Measurements from ENCODE around the gene MACROD2. TPM values are rescaled to one million over a fixed set of nuclear protein-coding genes. Genes with fewer than 3 reads are reported as not detected.

Gene MACROD2
- polyA plus RNA-seq, 2 of the 4 experiments (the other 2 are of a cell fraction), result 0.96 to 1.3 TPM

DNA sequence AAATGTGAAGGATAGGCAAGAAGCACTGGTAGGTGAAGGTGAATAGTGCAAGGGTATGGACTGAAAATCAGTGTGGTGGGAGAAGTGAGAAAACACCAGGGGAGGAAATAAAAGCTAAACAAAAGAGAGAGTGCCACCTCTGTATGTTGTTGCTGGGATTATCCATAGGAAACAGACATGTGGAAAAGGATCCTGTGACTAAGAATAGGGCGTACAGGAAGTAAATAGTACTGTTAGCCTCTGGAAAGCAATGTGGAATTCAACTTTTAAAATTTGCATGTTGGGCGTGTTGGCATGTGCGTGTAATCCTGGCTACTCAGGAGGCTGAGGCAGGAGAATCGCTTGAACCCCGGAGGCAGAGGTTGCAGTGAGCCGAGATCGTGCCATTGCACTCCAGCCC lies 1916.3 kb downstream of the MACROD2 start:
- no peak overlapping the region for H3K27ac ChIP-seq
- whole genome bisulfite sequencing (ENCODE audit: missing lambda C conversion rate), result 16% methylated on average over 7 of the region's 7 CpGs
- CTCF ChIA-PET, result interaction anchor here (1.7 kb wide), 1 partner anchor 1577 kb away, joined by 3 read pairs; no protein-coding TSS in a partner anchor
- ATAC-seq (no peak), DNase-seq (ENCODE audit: low read depth in 1 of 2, low spot score in 1 of 2) (no peak), FAIRE-seq (no peak)
- TF ChIP-seq GATA3 (IDR thresholded peaks at IDR 0.05; ENCODE audit: borderline replicate concordance), result no peak
- no peak for TF ChIP-seq EHF (CRISPR knock-in tag; IDR thresholded peaks at IDR 0.05)
- TF ChIP-seq KDM1A (IDR thresholded peaks at IDR 0.05; ENCODE audit: low read depth), result no peak
- 0 out of 3 replicates have a peak, but pooled peaks cover 4% of the 10 kb centered on the region for H3K9me3 ChIP-seq
- no peaks in the 10 kb centered on the region for H3K4me1 ChIP-seq
- H3K4me3 ChIP-seq, result no peak overlapping the region
- H3K4me2 ChIP-seq, result no peak overlapping the region
- POLR2A ChIA-PET, result no interaction called here

DNA sequence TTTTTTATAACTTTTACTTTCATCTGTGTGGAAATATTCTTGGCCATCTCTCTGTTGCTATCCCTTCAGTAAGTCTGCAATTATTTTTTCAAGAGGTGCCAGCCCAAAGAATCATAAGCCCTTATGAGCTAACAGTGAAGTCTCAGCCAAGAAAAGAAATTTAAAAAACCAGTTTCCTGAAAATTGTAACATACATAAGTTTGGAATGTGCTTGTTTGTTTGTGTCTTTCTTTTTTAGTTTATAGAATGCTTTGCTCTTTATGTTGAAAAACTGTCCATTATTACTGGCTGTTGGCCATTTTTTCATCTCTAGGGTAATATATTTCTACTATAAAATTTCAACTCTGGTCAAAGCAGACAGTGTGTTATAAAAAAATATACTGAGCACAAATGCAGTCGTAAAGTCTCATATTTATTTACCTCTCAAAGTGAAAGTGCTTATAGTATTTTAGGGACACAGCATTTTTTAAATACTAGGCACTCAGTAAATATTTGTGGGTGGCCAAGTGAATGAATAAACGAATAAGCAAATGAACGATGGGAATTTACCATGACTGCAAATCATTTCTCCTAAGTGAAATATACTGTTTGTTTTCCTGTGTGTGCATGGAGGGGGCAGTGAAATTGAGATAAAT lies 1918.2 kb downstream of the MACROD2 start:
- TF ChIP-seq, protein P1, sequence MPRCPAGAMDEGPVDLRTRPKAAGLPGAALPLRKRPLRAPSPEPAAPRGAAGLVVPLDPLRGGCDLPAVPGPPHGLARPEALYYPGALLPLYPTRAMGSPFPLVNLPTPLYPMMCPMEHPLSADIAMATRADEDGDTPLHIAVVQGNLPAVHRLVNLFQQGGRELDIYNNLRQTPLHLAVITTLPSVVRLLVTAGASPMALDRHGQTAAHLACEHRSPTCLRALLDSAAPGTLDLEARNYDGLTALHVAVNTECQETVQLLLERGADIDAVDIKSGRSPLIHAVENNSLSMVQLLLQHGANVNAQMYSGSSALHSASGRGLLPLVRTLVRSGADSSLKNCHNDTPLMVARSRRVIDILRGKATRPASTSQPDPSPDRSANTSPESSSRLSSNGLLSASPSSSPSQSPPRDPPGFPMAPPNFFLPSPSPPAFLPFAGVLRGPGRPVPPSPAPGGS (IDR thresholded peaks at IDR 0.05), result no peak
- TF ChIP-seq GATA3 (IDR thresholded peaks at IDR 0.05; ENCODE audit: borderline replicate concordance) (no peak), KDM5A (IDR thresholded peaks at IDR 0.05) (no peak), MAZ (IDR thresholded peaks at IDR 0.05; ENCODE audit: borderline replicate concordance, low read depth, low read length) (no peak), ZSCAN20 (CRISPR knock-in tag; IDR thresholded peaks at IDR 0.05) (no peak), HOXA7 (CRISPR knock-in tag; IDR thresholded peaks at IDR 0.05) (no peak)
- TF ChIP-seq, protein P2, sequence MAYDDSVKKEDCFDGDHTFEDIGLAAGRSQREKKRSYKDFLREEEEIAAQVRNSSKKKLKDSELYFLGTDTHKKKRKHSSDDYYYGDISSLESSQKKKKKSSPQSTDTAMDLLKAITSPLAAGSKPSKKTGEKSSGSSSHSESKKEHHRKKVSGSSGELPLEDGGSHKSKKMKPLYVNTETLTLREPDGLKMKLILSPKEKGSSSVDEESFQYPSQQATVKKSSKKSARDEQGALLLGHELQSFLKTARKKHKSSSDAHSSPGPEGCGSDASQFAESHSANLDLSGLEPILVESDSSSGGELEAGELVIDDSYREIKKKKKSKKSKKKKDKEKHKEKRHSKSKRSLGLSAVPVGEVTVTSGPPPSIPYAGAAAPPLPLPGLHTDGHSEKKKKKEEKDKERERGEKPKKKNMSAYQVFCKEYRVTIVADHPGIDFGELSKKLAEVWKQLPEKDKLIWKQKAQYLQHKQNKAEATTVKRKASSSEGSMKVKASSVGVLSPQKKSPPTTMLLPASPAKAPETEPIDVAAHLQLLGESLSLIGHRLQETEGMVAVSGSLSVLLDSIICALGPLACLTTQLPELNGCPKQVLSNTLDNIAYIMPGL (CRISPR knock-in tag; IDR thresholded peaks at IDR 0.05; ENCODE audit: borderline replicate concordance), result no peak
- Histone ChIP-seq H3K9me3 (0 out of 3 replicates have a peak, but pooled peaks cover 4% of the 10 kb centered on the region), H3K4me3 (no peak overlapping the region), H3K4me2 (no peak overlapping the region; the same call in 2 of the 3 replicates), H3K27ac (no peak overlapping the region), H3K4me1 (no peaks in the 10 kb centered on the region)
- no peak for FAIRE-seq
- ChIA-PET CTCF (interaction anchor here (0.6 kb wide), 1 partner anchor 15 kb away, joined by 3 read pairs; no protein-coding TSS in a partner anchor), POLR2A (no interaction called here)
- WGBS (ENCODE audit: missing lambda C conversion rate), result 2% methylated on average over 3 of the region's 3 CpGs
- ATAC-seq, result no peak
- no peak for DNase-seq (ENCODE audit: low read depth in 1 of 2, low spot score in 1 of 2)

DNA sequence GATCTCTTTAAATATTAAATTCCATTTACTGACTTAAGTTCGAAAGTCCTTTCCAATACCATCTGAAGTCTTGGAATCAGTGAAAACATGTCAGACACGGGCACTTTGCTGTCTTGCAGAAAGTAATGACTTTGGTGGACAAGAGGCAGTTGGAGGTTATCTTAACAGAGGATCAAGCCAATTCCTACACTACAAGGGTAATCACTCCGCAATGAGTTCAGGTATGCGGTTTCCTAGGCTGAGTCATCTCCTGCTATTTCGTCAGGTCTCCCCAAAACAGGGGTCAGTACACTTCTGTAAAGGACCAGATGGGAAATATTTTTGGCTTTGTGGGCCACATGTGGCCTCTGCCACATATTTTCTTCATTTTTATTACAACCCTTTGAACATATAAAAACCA lies 1921.3 kb downstream of the MACROD2 start:
- CTCF ChIA-PET, result no interaction called here
- TF ChIP-seq POLR2AphosphoS2 (conservative IDR thresholded peaks at IDR 0.05; ENCODE audit: low read length) (no peak), RARB (CRISPR knock-in tag; IDR thresholded peaks at IDR 0.05) (no peak), KDM5A (IDR thresholded peaks at IDR 0.05) (no peak), RAD21 (conservative IDR thresholded peaks at IDR 0.05 in 1 of 2, IDR thresholded peaks at IDR 0.05 in 1 of 2) (no peak), JUN (IDR thresholded peaks at IDR 0.05) (no peak), TFCP2L1 (CRISPR knock-in tag; IDR thresholded peaks at IDR 0.05) (no peak), EP300 (IDR thresholded peaks at IDR 0.05) (no peak), RCOR1 (IDR thresholded peaks at IDR 0.05; ENCODE audit: low read depth, low read length) (no peak), CBX2 (IDR thresholded peaks at IDR 0.05; ENCODE audit: borderline replicate concordance, low read depth) (no peak), HOXB13 (CRISPR knock-in tag; IDR thresholded peaks at IDR 0.05; ENCODE audit: low read depth) (no peak)
- TF ChIP-seq, protein P3, sequence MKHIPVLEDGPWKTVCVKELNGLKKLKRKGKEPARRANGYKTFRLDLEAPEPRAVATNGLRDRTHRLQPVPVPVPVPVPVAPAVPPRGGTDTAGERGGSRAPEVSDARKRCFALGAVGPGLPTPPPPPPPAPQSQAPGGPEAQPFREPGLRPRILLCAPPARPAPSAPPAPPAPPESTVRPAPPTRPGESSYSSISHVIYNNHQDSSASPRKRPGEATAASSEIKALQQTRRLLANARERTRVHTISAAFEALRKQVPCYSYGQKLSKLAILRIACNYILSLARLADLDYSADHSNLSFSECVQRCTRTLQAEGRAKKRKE (CRISPR knock-in tag; IDR thresholded peaks at IDR 0.05; ENCODE audit: low read depth), result no peak
- TF ChIP-seq, protein P4, sequence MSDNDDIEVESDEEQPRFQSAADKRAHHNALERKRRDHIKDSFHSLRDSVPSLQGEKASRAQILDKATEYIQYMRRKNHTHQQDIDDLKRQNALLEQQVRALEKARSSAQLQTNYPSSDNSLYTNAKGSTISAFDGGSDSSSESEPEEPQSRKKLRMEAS (IDR thresholded peaks at IDR 0.05), result no peak
- FAIRE-seq (no peak), ATAC-seq (no peak), DNase-seq (ENCODE audit: low read depth in 1 of 2, low spot score in 1 of 2) (no peak)
- Histone ChIP-seq H3K4me1 (no peaks in the 10 kb centered on the region), H3K4me3 (no peak overlapping the region), H3K27ac (no peak overlapping the region), H3K9me3 (no peaks in the 10 kb centered on the region), H3K4me2 (no peak overlapping the region)
- WGBS (ENCODE audit: missing lambda C conversion rate), result 29% methylated on average over 5 of the region's 5 CpGs
- POLR2A ChIA-PET, result no interaction called here

All from A549 (cell line).